Kidney (tissue), 14 donors: Measurements from ENCODE around the gene PHOX2A. TPM values are rescaled to one million over a fixed set of nuclear protein-coding genes. Genes with fewer than 3 reads are reported as not detected.

Experiments
- DNase-seq, 5 donors: peaks; one replicate each; pipeline ENCODE4 v3.0.0-alpha.2; 2013 to 2020
- FAIRE-seq: peaks from 2 replicates; lab custom pipeline; 2012; peaks lifted over from hg19 to GRCh38; lab: Jason Lieb, UNC
- H3K27ac ChIP-seq, 2 donors: one replicate each; pipeline ENCODE4 v1.7.0; 2013; ENCODE audit warnings: low read depth in 2 of 2, low read length in 2 of 2, inconsistent platforms in 1 of 2
- H3K27me3 ChIP-seq: one replicate; pipeline ENCODE4 v1.7.1; 2013; ENCODE audit warnings: low read length, inconsistent platforms; ENCODE audit not compliant: control insufficient read depth, insufficient read depth
- H3K36me3 ChIP-seq, 3 donors: one replicate each; pipeline versions ENCODE4 v1.7.0 to v1.7.1; 2013; ENCODE audit warnings: low read length in 3 of 3, control low read depth in 1 of 3, inconsistent platforms in 1 of 3; ENCODE audit not compliant: insufficient read depth in 3 of 3, control insufficient read depth in 2 of 3
- H3K4me1 ChIP-seq, 3 donors: one replicate each; pipeline versions ENCODE4 v1.7.0 to v1.7.1; 2013; ENCODE audit warnings: low read length in 3 of 3, inconsistent platforms in 1 of 3, low read depth in 1 of 3; ENCODE audit not compliant: control insufficient read depth in 2 of 3, insufficient read depth in 2 of 3
- H3K4me3 ChIP-seq, 3 donors: one replicate each; pipeline versions ENCODE4 v1.7.0 to v1.8.1; 2013; ENCODE audit warnings: low read length in 3 of 3, control low read depth in 1 of 3, inconsistent platforms in 1 of 3
- H3K9ac ChIP-seq, 3 donors: one replicate each; pipeline versions ENCODE4 v1.7.0 to v1.7.1; 2013; ENCODE audit warnings: low read length in 3 of 3, control low read depth in 1 of 3, inconsistent platforms in 1 of 3
- H3K9me3 ChIP-seq, 3 donors: one replicate each; pipeline versions ENCODE4 v1.7.0 to v1.7.1; 2013; ENCODE audit warnings: low read length in 3 of 3, control low read depth in 1 of 3, inconsistent platforms in 1 of 3; ENCODE audit not compliant: control insufficient read depth in 2 of 3, insufficient read depth in 1 of 3
- CTCF ChIP-seq: IDR thresholded peaks from 3 replicates; pipeline ENCODE4 v1.5.1; 2012; ENCODE audit warnings: mild to moderate bottlenecking, moderate library complexity, borderline replicate concordance; ENCODE audit not compliant: insufficient read depth; ENCODE audit errors: extremely low read depth
- intact Hi-C: fragments of 100-400 bp; cut with DNase I; formaldehyde crosslinking; loops from one replicate; pipeline ENCODE4 v1.11.1; 2022
- polyA plus RNA-seq: library from polyadenylated mRNA; stranded (reverse); fragments of 350-450 nt; fragmentation: Illumina TruSeq; extraction: RNeasy Lipid Tissue Mini Kit (QIAGEN cat#74804); gene quantifications from one replicate; pipeline ENCODE4 v1.2.3, GENCODE V29; 2014; ENCODE audit warnings: low read depth, low replicate concordance; ENCODE audit not compliant: insufficient read depth
- total RNA-seq: library from RNA; stranded (reverse); fragmentation: NEBNext Ultra II Directional; extraction: Animal tissue kit (Norgen Biotek cat#: 25700); gene quantifications from one replicate; pipeline ENCODE4 v1.2.1, GENCODE V29; 2021
- donor health status: control.
- donor health status: control.
- donor health status: control.
- donor health status: control.
- donor health status: control.
- donor health status: DM: yes; HTN: yes; CAD: no.
- donor health status: Normal renal cell carcinoma (clear cell type).

Gene PHOX2A
- total and polyA plus RNA-seq, 2 donors from 2014 or later: not detected

GRCh38 chr11:72254299-72254993, 10.5 kb upstream of the PHOX2A start:
- intact Hi-C loops: no loop called here
- no peak for TF ChIP-seq CTCF

GRCh38 chr11:72253392-72253791, 9.4 kb upstream of the PHOX2A start:
- FAIRE-seq (no peak), DNase-seq (no peak)
- Histone ChIP-seq H3K9ac (no peak overlapping the region), H3K27ac (no peak overlapping the region), H3K36me3 (no peaks in the 10 kb centered on the region), H3K4me1 (no peaks in the 10 kb centered on the region), H3K4me3 (no peak overlapping the region), H3K9me3 (no peaks in the 10 kb centered on the region), H3K27me3 (no peaks in the 10 kb centered on the region)
- intact Hi-C loops: no loop called here
- no peak for TF ChIP-seq CTCF

More at GRCh38 chr11:72254299-72254993, 10.5 kb upstream of the PHOX2A start:
- DNase-seq (no peak), FAIRE-seq (no peak)
- Histone ChIP-seq H3K9ac (no peak overlapping the region), H3K4me1 (no peaks in the 10 kb centered on the region), H3K9me3 (no peaks in the 10 kb centered on the region), H3K36me3 (no peaks in the 10 kb centered on the region), H3K27ac (no peak overlapping the region), H3K27me3 (no peaks in the 10 kb centered on the region), H3K4me3 (no peak overlapping the region)

GRCh38 chr11:72251614-72252013, 7.6 kb upstream of the PHOX2A start:
- TF ChIP-seq CTCF: no peak
- H3K9ac ChIP-seq: no peak overlapping the region
- peaks cover 6% of the 10 kb centered on the region for H3K27me3 ChIP-seq
- H3K4me1 ChIP-seq: no peaks in the 10 kb centered on the region
- H3K9me3 ChIP-seq: no peaks in the 10 kb centered on the region
- DNase-seq (no peak), FAIRE-seq (no peak)
- no peaks in the 10 kb centered on the region for H3K36me3 ChIP-seq
- no peak overlapping the region for H3K4me3 ChIP-seq
- no peak overlapping the region for H3K27ac ChIP-seq
- intact Hi-C loops: no loop called here
